ENCODE results near the gene CCRL2. TPM values are rescaled to one million over a fixed set of nuclear protein-coding genes. Genes with fewer than 3 reads are reported as not detected.

CCRL2 gene
- total and polyA plus RNA-seq, 2 donors (not counting 1 experiment from before 2014, with no cell fraction given): 2.6 to 3.3 TPM

DNA sequence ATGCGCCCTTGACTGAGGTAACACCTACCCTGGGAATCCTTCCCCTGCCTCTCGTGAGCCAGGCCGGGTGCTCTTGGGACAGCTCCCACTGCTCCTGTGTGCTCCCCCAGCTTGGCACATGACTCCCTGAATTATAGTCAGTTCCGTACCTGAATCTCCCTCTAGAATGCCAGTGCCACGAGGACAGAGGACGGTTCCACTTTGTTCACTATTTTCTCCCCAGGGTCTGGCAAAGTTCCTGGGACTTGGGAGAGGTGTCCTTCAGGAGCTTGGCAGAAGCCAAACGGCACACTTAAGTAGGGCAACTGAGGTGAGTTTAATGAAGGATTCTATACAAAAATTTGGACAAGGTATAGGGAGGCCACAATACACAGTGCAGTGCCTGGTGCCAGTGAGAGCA, 9.9 kb upstream of the CCRL2 start:
- no peak overlapping the region for H3K4me3 Mint-ChIP-seq

DNA sequence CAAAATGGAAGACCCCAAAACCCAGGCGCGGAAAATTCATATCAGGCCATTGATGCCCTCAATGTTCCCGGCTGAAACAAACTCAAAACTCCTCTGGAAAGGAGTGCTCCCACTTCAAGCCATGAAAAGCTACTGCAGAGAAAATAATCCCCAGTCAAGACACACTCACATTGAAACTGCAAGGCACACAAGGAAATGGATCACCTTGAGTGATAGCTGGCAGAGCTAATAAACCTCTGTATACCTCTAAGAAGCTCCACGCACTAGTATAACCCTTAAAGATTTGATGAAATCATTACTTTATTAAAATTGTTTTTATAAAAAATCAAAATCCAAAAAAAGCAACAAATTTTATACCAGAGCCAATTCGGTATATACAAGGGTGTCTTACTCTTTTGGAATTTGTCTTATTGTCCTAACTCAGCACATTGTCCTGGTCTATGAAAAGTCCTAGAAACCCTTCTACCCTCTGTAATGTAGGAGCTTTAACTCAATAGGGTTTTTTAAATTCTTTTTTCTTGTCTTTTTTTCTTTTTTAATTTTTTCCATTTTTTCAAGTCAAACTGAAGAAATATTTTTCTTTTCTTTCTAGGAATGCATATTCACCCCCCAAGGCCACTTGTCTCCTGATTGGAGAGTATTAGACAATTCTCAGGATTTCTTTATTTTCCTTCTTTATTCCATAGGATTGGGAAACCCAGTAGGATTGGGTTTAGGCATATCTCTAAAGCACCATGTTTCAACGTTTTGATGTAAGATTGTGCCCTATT, 8.7 kb upstream of the CCRL2 start:
- CTCF ChIA-PET: interaction anchor here (1.3 kb wide), 1 partner anchor 9 kb away, joined by 3 read pairs; no protein-coding TSS in a partner anchor
- Histone ChIP-seq H3K36me3 (replicated peaks in 1 of 2; ENCODE audit: control extremely low read depth in 1 of 2, control insufficient read depth in 1 of 2, extremely low read depth in 1 of 2, insufficient read depth in 2 of 2, low read length in 1 of 2) (no peaks in the 10 kb centered on the region), H3K4me1 (ENCODE audit: control insufficient read depth in 2 of 2, insufficient read depth in 2 of 2, low read length in 2 of 2) (peaks cover 10 to 16% of the 10 kb centered on the region in 2 donors)

More for the DNA sequence above, 9.9 kb upstream of the CCRL2 start:
- DNase-seq: no peak
- no peak overlapping the region for H3K27ac Mint-ChIP-seq
- no peaks in the 10 kb centered on the region for H3K27me3 Mint-ChIP-seq
- no peaks in the 10 kb centered on the region for H3K9me3 ChIP-seq (ENCODE audit: control extremely low read depth in 1 of 3, control insufficient read depth in 2 of 3, insufficient read depth in 1 of 3, low read length in 2 of 3)
- no peaks in the 10 kb centered on the region for H3K36me3 ChIP-seq (replicated peaks in 1 of 2; ENCODE audit: control extremely low read depth in 1 of 2, control insufficient read depth in 1 of 2, extremely low read depth in 1 of 2, insufficient read depth in 2 of 2, low read length in 1 of 2)
- no peak for ATAC-seq (ENCODE audit: low read depth)
- no peak overlapping the region for H3K4me2 ChIP-seq (replicated peaks; ENCODE audit: low read depth, low read length, poor library complexity, severe bottlenecking)
- no peak for TF ChIP-seq EZH2 (IDR thresholded peaks at IDR 0.05; ENCODE audit: borderline replicate concordance, insufficient read depth, low read depth, low read length, poor library complexity, severe bottlenecking)
- TF ChIP-seq, protein P1, sequence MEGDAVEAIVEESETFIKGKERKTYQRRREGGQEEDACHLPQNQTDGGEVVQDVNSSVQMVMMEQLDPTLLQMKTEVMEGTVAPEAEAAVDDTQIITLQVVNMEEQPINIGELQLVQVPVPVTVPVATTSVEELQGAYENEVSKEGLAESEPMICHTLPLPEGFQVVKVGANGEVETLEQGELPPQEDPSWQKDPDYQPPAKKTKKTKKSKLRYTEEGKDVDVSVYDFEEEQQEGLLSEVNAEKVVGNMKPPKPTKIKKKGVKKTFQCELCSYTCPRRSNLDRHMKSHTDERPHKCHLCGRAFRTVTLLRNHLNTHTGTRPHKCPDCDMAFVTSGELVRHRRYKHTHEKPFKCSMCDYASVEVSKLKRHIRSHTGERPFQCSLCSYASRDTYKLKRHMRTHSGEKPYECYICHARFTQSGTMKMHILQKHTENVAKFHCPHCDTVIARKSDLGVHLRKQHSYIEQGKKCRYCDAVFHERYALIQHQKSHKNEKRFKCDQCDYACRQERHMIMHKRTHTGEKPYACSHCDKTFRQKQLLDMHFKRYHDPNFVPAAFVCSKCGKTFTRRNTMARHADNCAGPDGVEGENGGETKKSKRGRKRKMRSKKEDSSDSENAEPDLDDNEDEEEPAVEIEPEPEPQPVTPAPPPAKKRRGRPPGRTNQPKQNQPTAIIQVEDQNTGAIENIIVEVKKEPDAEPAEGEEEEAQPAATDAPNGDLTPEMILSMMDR (IDR thresholded peaks at IDR 0.05): no peak
- intact Hi-C loops (cut with micrococcal nuclease): no loop called here
- peaks cover 10 to 16% of the 10 kb centered on the region in 2 donors for H3K4me1 ChIP-seq (ENCODE audit: control insufficient read depth in 2 of 2, insufficient read depth in 2 of 2, low read length in 2 of 2)
- H3K4me1 Mint-ChIP-seq: peaks cover 24% of the 10 kb centered on the region
- CTCF ChIA-PET: no interaction called here
- H3K9me3 Mint-ChIP-seq (ENCODE audit: insufficient read depth): no peaks in the 10 kb centered on the region
- no peaks in the 10 kb centered on the region for H4K20me1 ChIP-seq (ENCODE audit: control insufficient read depth, insufficient read depth, low read length, poor library complexity, severe bottlenecking)
- no peak overlapping the region for H3K9ac ChIP-seq (ENCODE audit: low read length)
- POLR2A ChIA-PET: no interaction called here
- no peak overlapping the region for H3K27ac ChIP-seq (ENCODE audit: low read length in 2 of 2)
- H2AFZ ChIP-seq (ENCODE audit: insufficient read depth, low read depth, low read length, poor library complexity, severe bottlenecking): no peak overlapping the region
- no peak overlapping the region for H3K4me3 ChIP-seq (ENCODE audit: control extremely low read depth in 1 of 5, extremely low read depth in 1 of 5, insufficient read depth in 1 of 5, low read depth in 2 of 5, low read length in 4 of 5)
- no peaks in the 10 kb centered on the region for H3K27me3 ChIP-seq (replicated peaks in 1 of 4; ENCODE audit: control extremely low read depth in 1 of 4, control insufficient read depth in 3 of 4, insufficient read depth in 4 of 4, low read length in 3 of 4)
- 95% methylated on average over 5 of the region's 7 CpGs for WGBS (ENCODE audit: insufficient coverage)
- no peaks in the 10 kb centered on the region for H3K79me2 ChIP-seq (ENCODE audit: control insufficient read depth, insufficient read depth, low read length)

More for the DNA sequence above, 8.7 kb upstream of the CCRL2 start:
- no peak overlapping the region for H3K27ac Mint-ChIP-seq
- Histone ChIP-seq H3K4me2 (replicated peaks; ENCODE audit: low read depth, low read length, poor library complexity, severe bottlenecking) (no peak overlapping the region), H3K9me3 (ENCODE audit: control extremely low read depth in 1 of 3, control insufficient read depth in 2 of 3, insufficient read depth in 1 of 3, low read length in 2 of 3) (no peaks in the 10 kb centered on the region), H3K79me2 (ENCODE audit: control insufficient read depth, insufficient read depth, low read length) (no peaks in the 10 kb centered on the region), H3K27me3 (replicated peaks in 1 of 4; ENCODE audit: control extremely low read depth in 1 of 4, control insufficient read depth in 3 of 4, insufficient read depth in 4 of 4, low read length in 3 of 4) (no peaks in the 10 kb centered on the region), H4K20me1 (ENCODE audit: control insufficient read depth, insufficient read depth, low read length, poor library complexity, severe bottlenecking) (no peaks in the 10 kb centered on the region), H3K27ac (ENCODE audit: low read length in 2 of 2) (no peak overlapping the region), H3K4me3 (ENCODE audit: control extremely low read depth in 1 of 5, extremely low read depth in 1 of 5, insufficient read depth in 1 of 5, low read depth in 2 of 5, low read length in 4 of 5) (no peak overlapping the region), H2AFZ (ENCODE audit: insufficient read depth, low read depth, low read length, poor library complexity, severe bottlenecking) (no peak overlapping the region), H3K9ac (ENCODE audit: low read length) (no peak overlapping the region)
- no peak for DNase-seq
- H3K9me3 Mint-ChIP-seq (ENCODE audit: insufficient read depth): peaks cover 3% of the 10 kb centered on the region
- no peak overlapping the region for H3K4me3 Mint-ChIP-seq
- TF ChIP-seq, protein P1 (IDR thresholded peaks at IDR 0.05): no peak
- TF ChIP-seq EZH2 (IDR thresholded peaks at IDR 0.05; ENCODE audit: borderline replicate concordance, insufficient read depth, low read depth, low read length, poor library complexity, severe bottlenecking): no peak
- POLR2A ChIA-PET: no interaction called here
- no peaks in the 10 kb centered on the region for H3K27me3 Mint-ChIP-seq
- H3K4me1 Mint-ChIP-seq: peaks cover 24% of the 10 kb centered on the region
- WGBS (ENCODE audit: insufficient coverage): 94% methylated on average over 3 of the region's 6 CpGs
- intact Hi-C loops (cut with micrococcal nuclease): no loop called here
- no peak for ATAC-seq (ENCODE audit: low read depth)

All from B cell (primary cell).